HEK293T (cell line): ENCODE data around the gene CFD.

ENCODE experiments used
- ARNT ChIP-seq: fragments of 450-650 bp; IDR thresholded peaks from 2 replicates; pipeline ENCODE4 v1.6.1; 2017; ENCODE audit warnings: mild to moderate bottlenecking
- BHLHE40 ChIP-seq: fragments of 450-650 bp; IDR thresholded peaks from 2 replicates; pipeline ENCODE4 v1.6.1; 2016; ENCODE audit warnings: mild to moderate bottlenecking, moderate library complexity, borderline replicate concordance
- ELF4 ChIP-seq: fragments of 450-650 bp; IDR thresholded peaks from 2 replicates; pipeline ENCODE4 v1.6.1; 2017; ENCODE audit warnings: antibody characterized with exemption
- TARDBP ChIP-seq: fragments of 450-650 bp; IDR thresholded peaks from 2 replicates; pipeline ENCODE4 v1.6.1; 2016

DNA sequence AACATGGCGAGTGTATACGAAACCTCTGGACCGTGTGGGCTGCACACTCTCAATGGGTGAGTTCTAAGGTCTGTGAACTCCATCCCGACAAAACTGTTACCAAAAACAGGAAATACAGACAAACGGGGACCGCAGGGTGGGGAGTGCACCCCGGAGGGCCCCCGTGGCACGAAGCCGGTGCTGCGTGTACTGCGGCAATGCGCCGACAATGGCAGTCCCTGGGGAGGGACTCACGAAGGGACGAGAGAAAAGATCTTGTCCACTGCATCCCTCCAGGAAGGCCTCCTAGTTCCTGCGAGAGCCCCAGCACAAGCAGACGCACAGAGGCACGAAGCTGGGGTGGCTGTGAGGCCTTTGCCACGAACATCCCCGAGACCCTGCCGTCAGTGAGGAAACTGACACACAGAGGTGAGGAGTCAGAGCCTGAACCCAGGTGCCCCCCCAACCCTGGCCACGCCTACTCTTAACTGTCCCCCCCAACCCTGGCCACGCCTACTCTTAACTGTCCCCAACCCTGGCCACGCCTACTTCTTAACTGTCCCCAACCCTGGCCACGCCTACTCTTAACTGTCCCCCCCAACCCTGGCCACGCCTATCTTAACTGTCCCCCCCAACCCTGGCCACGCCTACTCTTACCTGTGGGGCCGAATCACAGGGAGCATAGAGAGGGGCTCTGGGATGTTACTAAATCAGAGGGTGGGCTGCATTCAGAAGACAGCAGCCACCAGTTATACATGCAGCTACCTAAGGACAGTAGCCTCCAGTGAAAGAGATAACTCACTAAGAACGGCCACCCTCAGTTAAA is 29.3 kb downstream of the CFD start:
- TF ChIP-seq TARDBP = no peak
- no peak for TF ChIP-seq BHLHE40
- no peak for TF ChIP-seq ARNT
- TF ChIP-seq ELF4 = no peak
